NCI-H748 (cell line): Measurements from ENCODE around the gene TTC7B.

Experiments
- DNase-seq: peaks from one replicate; lab custom pipeline; 2025; ENCODE audit not compliant: unreplicated experiment; lab: John Stamatoyannopoulos, UW

TTC7B gene

GRCh38 chr14:90805662-90806540 is 10.3 kb downstream of the TTC7B start:
- DNase-seq: no peak

- no peak for DNase-seq
Observed at GRCh38 chr14:90805084-90805391, 11.2 kb downstream of the TTC7B start.

- no peak for DNase-seq
Observed at GRCh38 chr14:90804292-90805083, 11.7 kb downstream of the TTC7B start.

DNA sequence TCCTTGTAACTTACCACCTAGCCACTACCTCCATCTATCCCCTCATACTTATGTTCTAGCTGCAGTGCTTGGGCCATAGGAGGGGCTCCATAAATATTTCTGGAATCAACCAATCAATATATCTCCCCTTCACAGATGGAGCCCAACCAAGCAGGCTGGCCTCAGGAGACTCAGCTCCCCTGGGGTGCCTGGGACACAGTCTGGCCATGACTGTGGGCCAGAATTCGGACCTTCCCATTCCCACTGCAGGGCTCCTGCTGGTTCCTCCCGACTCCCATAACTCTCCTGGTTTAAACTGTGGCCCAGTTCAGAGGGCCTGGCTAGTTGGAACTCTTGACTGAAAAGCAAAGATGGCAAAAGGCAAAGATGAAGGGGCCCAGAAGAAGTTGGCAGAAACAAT is 13.0 kb downstream of the TTC7B start:
- DNase-seq: no peak

GRCh38 chr14:90799420-90799819 is 16.8 kb downstream of the TTC7B start:
- DNase-seq: no peak

- DNase-seq: no peak
Observed at GRCh38 chr14:90797919-90798318, 18.3 kb downstream of the TTC7B start.

- DNase-seq: no peak
Observed at GRCh38 chr14:90797451-90797850, 18.8 kb downstream of the TTC7B start.

DNA sequence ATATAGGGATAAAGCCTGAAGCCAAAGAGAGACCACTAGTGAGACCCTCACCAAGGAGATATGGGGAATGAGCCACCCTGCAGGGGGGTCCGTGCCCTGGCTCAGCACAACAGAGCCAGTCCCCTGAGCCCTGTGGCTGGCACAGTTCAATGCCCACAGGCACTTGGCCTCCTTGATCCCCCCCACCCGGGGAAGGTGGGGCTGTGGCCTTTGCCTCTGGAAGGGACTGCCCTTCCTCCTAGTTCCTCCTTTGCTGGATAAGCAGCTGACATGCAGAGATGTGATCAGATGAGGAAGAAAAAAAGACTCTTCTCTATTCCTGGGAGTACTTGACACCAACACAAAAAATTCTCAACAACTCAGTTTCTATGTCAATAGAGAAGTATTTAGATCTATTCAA is 19.9 kb downstream of the TTC7B start:
- DNase-seq: no peak

DNA sequence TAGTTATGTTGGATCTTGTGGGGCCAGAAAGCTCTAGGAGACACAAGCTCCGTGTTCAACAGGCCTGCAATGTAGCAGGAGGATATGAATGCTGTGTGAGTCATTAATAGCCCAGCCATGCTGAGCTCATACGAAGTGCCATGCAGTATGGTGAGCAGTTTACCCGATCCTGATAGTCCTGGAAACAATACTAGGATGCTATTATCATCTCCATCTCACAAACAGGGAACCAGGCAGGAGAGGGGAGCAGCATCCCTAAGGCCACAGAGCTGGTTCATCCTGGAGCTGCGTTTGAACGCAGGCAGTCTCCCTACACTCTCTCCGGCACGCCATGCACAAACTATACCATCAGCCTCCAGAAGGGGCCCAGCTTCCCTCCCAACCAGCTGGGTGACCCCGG is 20.5 kb downstream of the TTC7B start:
- DNase-seq: no peak

- no peak for DNase-seq
Observed at GRCh38 chr14:90791486-90791885, 24.7 kb downstream of the TTC7B start.

DNA sequence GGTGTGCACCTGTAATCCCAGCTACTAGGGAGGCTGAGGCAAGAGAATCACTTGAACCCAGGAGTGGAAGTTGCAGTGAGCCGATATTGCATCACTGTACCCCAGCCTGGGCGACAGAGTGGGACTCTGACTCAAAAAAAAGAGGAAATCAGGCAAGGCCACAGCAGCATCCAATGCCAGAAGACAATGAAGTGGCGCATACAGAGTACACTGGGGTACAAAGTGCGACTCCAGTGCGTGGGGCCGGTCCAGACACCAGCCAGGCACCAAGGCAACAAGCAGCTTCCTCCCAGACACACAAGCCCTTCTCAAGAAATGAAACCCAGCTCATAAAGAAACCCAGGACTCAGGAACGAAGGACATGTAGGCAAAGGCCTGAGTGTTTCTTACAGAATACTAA is 28.2 kb downstream of the TTC7B start:
- no peak for DNase-seq

GRCh38 chr14:90785876-90786450 is 30.3 kb downstream of the TTC7B start:
- no peak for DNase-seq

DNA sequence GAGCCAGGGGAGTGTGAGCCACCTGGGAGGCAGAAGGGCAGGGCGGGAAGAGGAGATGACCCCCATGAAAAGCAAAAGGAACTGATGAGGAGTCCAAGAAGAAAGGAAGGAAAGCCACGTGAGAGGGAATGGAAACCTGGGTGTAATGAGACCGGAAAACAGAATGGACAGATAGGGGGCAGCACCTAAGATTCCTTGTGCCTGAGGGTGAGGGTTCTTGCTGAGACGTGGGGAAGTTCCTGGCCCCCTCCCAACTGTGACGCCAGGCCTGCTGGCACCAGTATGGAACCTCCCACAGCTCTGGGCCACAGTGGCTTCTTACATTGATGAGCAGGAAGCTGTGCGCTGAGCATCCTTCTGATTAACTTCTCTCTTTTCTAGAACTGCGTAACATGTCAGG is 30.8 kb downstream of the TTC7B start:
- DNase-seq: no peak

DNA sequence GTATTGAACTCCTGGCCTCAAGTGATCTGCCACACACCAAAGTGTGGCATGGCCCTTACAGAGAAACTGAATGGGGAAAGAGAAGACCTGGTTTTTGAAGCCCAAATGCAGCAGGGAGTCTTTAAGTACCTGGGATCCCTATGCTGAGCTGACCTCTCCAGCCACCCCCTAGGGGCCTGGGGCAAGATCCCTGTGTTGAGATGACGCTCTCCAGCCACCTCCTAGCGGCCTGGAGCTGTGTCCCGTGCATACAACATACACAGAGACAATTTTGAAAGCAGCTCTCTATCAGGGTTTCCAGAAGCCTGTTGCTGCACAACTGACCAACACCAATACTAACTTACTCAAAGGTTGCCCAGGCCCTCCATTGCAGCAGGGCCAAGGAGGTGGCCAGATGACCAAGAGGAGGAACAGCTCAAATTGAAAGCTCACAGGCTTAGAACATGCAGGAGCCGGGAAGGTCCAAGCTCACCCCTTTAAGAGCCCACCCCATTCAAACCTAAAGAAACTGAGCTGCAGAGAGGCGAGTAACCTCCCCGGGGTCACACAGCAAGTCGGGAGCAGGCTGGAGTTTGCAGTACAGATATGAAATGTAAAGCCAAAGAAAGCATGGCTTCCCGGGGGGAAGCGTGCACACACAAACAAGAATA is 31.5 kb downstream of the TTC7B start:
- DNase-seq: no peak

- DNase-seq: no peak
Observed at GRCh38 chr14:90783344-90783743, 32.9 kb downstream of the TTC7B start.

- no peak for DNase-seq
Observed at GRCh38 chr14:90782892-90783291, 33.3 kb downstream of the TTC7B start.

DNA sequence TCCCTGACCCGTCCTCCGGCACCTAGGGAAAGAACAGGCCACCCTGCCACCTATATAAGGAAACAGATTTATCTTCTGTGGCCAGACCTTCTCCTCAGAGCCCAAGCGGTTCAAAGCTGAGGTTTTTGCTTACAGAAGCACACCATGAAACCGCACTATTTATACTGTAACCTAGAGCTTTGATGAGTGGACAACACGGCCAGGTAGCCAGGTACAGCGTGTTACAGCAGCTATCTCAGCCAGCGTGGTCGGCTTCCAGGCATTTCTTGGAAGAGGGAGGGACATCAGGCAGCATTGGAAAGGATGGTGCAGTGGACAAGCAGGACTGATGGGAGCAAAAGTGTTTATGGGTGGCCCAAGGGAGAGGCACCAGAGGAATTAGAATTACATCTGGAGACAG is 34.4 kb downstream of the TTC7B start:
- no peak for DNase-seq

GRCh38 chr14:90781344-90781761 is 34.9 kb downstream of the TTC7B start:
- DNase-seq: no peak

DNA sequence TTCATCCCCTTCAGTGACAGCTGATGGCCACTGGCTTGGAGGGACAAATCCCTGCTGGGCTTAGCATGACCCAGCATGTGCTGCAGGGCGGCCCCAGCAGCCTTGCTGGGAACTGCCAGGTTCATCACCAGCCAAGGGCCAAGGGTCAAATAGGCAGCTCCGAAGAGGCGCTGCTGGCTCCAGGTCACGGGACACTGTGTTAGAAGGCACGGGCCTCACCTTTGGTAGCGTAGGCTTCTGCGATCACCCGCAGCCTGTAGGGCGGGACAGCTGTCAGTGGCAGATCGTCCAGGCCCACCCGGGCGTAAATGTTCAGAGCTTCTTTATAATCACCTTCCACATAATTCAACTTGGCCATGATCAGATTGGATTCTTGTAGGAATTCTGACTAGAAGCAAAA is 35.7 kb downstream of the TTC7B start:
- no peak for DNase-seq

DNA sequence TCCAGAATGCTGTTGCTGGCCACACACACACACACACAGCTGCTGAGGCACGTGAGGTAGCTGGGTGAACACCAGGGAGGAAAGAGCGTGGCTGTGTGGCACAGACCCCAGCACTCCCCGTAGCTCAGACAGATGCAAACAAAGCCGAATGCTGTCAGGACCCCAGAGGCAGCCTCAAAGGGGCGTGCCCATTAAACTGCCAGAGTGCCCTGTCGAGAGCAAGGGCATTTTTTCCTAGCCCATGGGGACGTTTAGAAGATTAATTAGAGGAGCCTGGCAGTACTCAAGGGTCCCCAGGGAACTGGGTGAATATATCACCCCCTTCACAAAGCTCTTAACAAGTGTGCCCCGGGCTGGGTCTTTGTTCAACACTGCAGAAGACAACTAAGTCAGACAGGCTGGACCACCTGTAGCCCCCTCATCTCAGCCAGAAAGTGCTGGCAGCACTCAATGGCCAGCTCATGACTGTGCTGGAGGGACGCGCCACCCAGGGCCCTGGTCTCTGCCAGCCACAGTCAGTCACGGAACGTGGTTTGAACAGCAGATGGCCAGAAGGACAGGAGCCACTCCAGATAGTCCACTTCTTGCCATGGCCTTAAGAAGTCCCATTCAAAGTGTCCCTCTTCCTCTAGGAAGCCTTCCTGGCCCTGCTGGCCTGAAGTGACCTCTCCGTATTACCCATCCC is 37.5 kb downstream of the TTC7B start:
- no peak for DNase-seq
